Fibroblast of the aortic adventitia (primary cell): ENCODE results near the gene PLB1. TPM values are rescaled to one million over a fixed set of nuclear protein-coding genes. Genes with fewer than 3 reads are reported as not detected.

ENCODE experiments used
- DNase-seq: peaks from one replicate; pipeline ENCODE4 v3.0.0-alpha.2; 2010; ENCODE audit warnings: low read depth
- H3K4me3 ChIP-seq: 2 replicates; pipeline ENCODE4 v1.5.1; 2011; ENCODE audit warnings: low read depth, mild to moderate bottlenecking, control low read depth, low read length, moderate library complexity
- total RNA-seq: library from RNA; depleted of rRNA; stranded (reverse); fragments of >200 nt; gene quantifications from 2 replicates; pipeline ENCODE4 v1.2.3, GENCODE V29; 2012; ENCODE audit warnings: low replicate concordance
- TF ChIP-seq, protein P1 (sequence below): IDR thresholded peaks from 2 replicates; pipeline ENCODE4 v1.5.1; 2011; ENCODE audit warnings: mild to moderate bottlenecking, low read length, control low read depth, inconsistent platforms; ENCODE audit not compliant: insufficient read depth

PLB1 gene
- total RNA-seq, 1 donor: 2.7 TPM

DNA sequence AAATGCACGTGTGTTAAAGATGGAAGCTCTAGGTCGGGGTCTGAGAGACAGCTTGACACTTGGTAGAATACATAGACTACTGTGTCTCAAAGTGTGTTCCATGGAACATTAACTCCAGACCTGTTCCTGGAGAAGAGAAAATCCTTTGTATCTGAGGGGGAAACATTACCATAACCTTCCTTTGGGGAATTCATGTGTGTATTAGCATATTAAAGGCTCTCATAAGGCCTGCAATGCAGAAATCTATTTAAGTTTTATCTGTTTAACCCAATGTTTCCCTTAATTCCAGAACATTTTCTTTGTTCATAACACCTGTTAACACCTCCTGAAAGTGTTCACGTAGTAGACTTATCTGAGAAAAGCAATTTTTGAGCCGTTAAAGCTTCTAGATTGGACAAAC is 99.5 kb downstream of the PLB1 start:
- no peak for DNase-seq
- no peak overlapping the region for H3K4me3 ChIP-seq
- TF ChIP-seq, protein P1, sequence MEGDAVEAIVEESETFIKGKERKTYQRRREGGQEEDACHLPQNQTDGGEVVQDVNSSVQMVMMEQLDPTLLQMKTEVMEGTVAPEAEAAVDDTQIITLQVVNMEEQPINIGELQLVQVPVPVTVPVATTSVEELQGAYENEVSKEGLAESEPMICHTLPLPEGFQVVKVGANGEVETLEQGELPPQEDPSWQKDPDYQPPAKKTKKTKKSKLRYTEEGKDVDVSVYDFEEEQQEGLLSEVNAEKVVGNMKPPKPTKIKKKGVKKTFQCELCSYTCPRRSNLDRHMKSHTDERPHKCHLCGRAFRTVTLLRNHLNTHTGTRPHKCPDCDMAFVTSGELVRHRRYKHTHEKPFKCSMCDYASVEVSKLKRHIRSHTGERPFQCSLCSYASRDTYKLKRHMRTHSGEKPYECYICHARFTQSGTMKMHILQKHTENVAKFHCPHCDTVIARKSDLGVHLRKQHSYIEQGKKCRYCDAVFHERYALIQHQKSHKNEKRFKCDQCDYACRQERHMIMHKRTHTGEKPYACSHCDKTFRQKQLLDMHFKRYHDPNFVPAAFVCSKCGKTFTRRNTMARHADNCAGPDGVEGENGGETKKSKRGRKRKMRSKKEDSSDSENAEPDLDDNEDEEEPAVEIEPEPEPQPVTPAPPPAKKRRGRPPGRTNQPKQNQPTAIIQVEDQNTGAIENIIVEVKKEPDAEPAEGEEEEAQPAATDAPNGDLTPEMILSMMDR: no peak

- TF ChIP-seq, protein P1: no peak
- H3K4me3 ChIP-seq: no peak overlapping the region
- DNase-seq: no peak
Measured at GRCh38 chr2:28598484-28598883, 102.6 kb downstream of the PLB1 start.

- H3K4me3 ChIP-seq: no peak overlapping the region
- TF ChIP-seq, protein P1: no peak
- DNase-seq: no peak
Measured at GRCh38 chr2:28600181-28600580, 104.3 kb downstream of the PLB1 start.

DNA sequence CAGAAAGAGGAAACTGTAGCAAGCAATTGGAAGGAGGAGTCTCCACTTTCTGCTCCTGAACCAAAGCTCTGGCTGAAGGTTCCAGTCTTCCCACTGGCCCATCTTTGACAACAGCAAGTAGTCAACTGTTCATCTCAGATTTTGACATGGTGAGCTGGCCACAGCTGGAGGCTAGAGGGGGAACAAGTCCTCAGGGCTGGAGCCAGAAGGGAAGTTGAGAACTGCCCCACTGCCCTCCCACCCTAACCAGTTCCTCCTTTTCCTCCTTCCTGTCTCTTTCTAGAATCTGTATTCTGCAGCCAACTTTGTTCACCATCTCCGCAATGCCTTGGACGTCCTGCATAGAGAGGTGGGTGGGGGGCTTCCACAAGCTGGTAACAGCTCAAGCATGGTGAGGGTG is 105.8 kb downstream of the PLB1 start:
- no peak for DNase-seq
- no peak overlapping the region for H3K4me3 ChIP-seq
- TF ChIP-seq, protein P1: no peak

DNA sequence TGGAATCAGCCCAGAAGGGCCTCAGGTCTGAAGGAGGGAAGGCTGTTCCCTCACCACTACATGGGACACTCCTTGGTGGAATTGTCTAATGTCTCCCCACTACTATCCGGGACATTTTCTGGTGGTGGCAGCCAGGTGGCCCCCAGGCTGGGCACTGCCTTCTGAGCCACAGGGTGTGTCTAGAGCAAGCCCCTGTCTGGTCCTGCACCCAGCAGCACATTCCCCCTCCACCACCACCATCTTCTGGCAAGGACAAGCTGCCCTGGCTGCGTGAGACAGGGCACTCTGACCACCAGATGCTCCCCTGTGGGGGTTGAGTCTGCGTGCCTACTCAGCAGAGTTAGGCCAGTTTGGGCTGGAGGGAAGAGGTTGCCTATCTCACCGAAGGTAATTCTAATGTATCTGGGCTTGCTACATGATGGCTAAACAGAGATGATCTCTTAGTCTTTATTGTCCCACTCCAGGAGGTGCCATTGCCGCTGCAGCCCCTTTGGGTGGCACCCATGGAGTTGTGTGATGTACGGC is 106.3 kb downstream of the PLB1 start:
- no peak overlapping the region for H3K4me3 ChIP-seq
- TF ChIP-seq, protein P1: no peak
- no peak for DNase-seq

- no peak overlapping the region for H3K4me3 ChIP-seq
Measured at GRCh38 chr2:28602751-28603639, 107.1 kb downstream of the PLB1 start.

More at GRCh38 chr2:28602751-28603639, 107.1 kb downstream of the PLB1 start:
- no peak for DNase-seq
- TF ChIP-seq, protein P1: no peak
